B cell (primary cell): Measurements from ENCODE around the gene RAB3A. TPM values are rescaled to one million over a fixed set of nuclear protein-coding genes. Genes with fewer than 3 reads are reported as not detected.

Experiments
- ATAC-seq: fragments of 200-7000 bp; cut with Tn5 transposase; one replicate; pipeline ENCODE4 v1.10.0; 2021; ENCODE audit warnings: low read depth, mild to moderate bottlenecking, moderate number of reproducible peaks, moderate library complexity
- CTCF ChIA-PET: fragments of 350-600 bp; sonication (Branson Sonifier 250); formaldehyde crosslinking; loops from one replicate; lab custom pipeline; 2021; ENCODE audit warnings: antibody characterized with exemption, inconsistent platforms; lab: Charles Lee
- POLR2A ChIA-PET: fragments of 350-600 bp; sonication (Branson Sonifier 250); formaldehyde crosslinking; loops from one replicate; lab custom pipeline; 2021; ENCODE audit warnings: antibody characterized with exemption; lab: Charles Lee
- DNase-seq: peaks from one replicate; pipeline ENCODE4 v3.0.0; 2013
- H2AFZ ChIP-seq: 2 replicates; pipeline ENCODE4 v1.6.1; 2012; ENCODE audit warnings: mild to moderate bottlenecking, low read depth, low read length; ENCODE audit not compliant: insufficient read depth, poor library complexity, severe bottlenecking
- H3K27ac ChIP-seq, 2 donors: 1 replicate in 1 of 2; 2 replicates in 1 of 2; pipeline ENCODE4 v1.5.1; 2012 to 2013; ENCODE audit warnings: low read length in 2 of 2, mild to moderate bottlenecking in 2 of 2, moderate library complexity in 1 of 2
- H3K27me3 ChIP-seq, 4 experiments: fragments of 200-600 bp in 1 of 4; sonication (generic) in 1 of 4; replicated peaks in 1 of 4; 1 replicate in 2 of 4; 2 replicates in 2 of 4; pipeline versions ENCODE4 v1.6.1 to v1.7.0; 2013 to 2016; ENCODE audit warnings: low read length in 3 of 4, mild to moderate bottlenecking in 2 of 4, mixed read lengths in 1 of 4, moderate library complexity in 1 of 4; ENCODE audit not compliant: insufficient read depth in 4 of 4, control insufficient read depth in 3 of 4; ENCODE audit errors: control extremely low read depth in 1 of 4
- H3K36me3 ChIP-seq, 2 experiments: replicated peaks in 1 of 2; 1 replicate in 1 of 2; 2 replicates in 1 of 2; pipeline versions ENCODE4 v1.6.1 to v1.7.1; 2013; ENCODE audit warnings: low read length in 1 of 2; ENCODE audit not compliant: insufficient read depth in 2 of 2, control insufficient read depth in 1 of 2; ENCODE audit errors: control extremely low read depth in 1 of 2, extremely low read depth in 1 of 2
- H3K4me1 ChIP-seq, 2 donors: fragments of 200-600 bp in 1 of 2; sonication (generic) in 1 of 2; 1 replicate in 1 of 2; 2 replicates in 1 of 2; pipeline versions ENCODE4 v1.5.1 to v1.6.1; 2013 to 2017; ENCODE audit warnings: low read length in 2 of 2; ENCODE audit not compliant: control insufficient read depth in 2 of 2, insufficient read depth in 2 of 2
- H3K4me2 ChIP-seq: replicated peaks from 2 replicates; pipeline ENCODE3; 2012; ENCODE audit warnings: mild to moderate bottlenecking, low read depth, low read length; ENCODE audit not compliant: poor library complexity, severe bottlenecking
- H3K4me3 ChIP-seq, 5 experiments: fragments of 200-600 bp in 1 of 5; sonication (generic) in 1 of 5; 1 replicate in 3 of 5; 2 replicates in 2 of 5; pipeline versions ENCODE4 v1.5.1 to v1.7.0; 2011 to 2016; ENCODE audit warnings: low read length in 4 of 5, mild to moderate bottlenecking in 4 of 5, low read depth in 2 of 5, control low read depth in 1 of 5, moderate library complexity in 1 of 5; ENCODE audit not compliant: insufficient read depth in 1 of 5; ENCODE audit errors: control extremely low read depth in 1 of 5, extremely low read depth in 1 of 5
- H3K79me2 ChIP-seq: fragments of 200-600 bp; sonication (generic); one replicate; pipeline ENCODE4 v1.6.0; 2016; ENCODE audit warnings: low read length; ENCODE audit not compliant: control insufficient read depth, insufficient read depth
- H3K9ac ChIP-seq: fragments of 200-600 bp; sonication (generic); 2 replicates; pipeline ENCODE4 v1.6.1; 2017; ENCODE audit warnings: mild to moderate bottlenecking, low read length, moderate library complexity
- H3K9me3 ChIP-seq, 3 donors: one replicate each; pipeline versions ENCODE4 v1.6.1 to v1.7.1; 2013; ENCODE audit warnings: low read length in 2 of 3; ENCODE audit not compliant: control insufficient read depth in 2 of 3, insufficient read depth in 1 of 3; ENCODE audit errors: control extremely low read depth in 1 of 3
- H4K20me1 ChIP-seq: 2 replicates; pipeline ENCODE4 v1.6.0; 2012; ENCODE audit warnings: mild to moderate bottlenecking, low read length; ENCODE audit not compliant: insufficient read depth, control insufficient read depth, poor library complexity, severe bottlenecking
- H3K27ac Mint-ChIP-seq: one replicate; pipeline ENCODE4 v1.8.0; 2021; ENCODE audit warnings: mixed read lengths
- H3K27me3 Mint-ChIP-seq: one replicate; pipeline ENCODE4 v1.8.0; 2021; ENCODE audit warnings: mixed read lengths
- H3K4me1 Mint-ChIP-seq: one replicate; pipeline ENCODE4 v1.8.0; 2021; ENCODE audit warnings: mixed read lengths
- H3K4me3 Mint-ChIP-seq: one replicate; pipeline ENCODE4 v1.8.0; 2021; ENCODE audit warnings: mixed read lengths
- H3K9me3 Mint-ChIP-seq: one replicate; pipeline ENCODE4 v1.8.0; 2022; ENCODE audit warnings: mixed read lengths; ENCODE audit not compliant: insufficient read depth
- CTCF ChIP-seq: fragments of 200-600 bp; IDR thresholded peaks from one replicate; pipeline ENCODE4 v1.8.0; 2022; ENCODE audit warnings: antibody characterized with exemption, mild to moderate bottlenecking
- EZH2 ChIP-seq: IDR thresholded peaks from 2 replicates; pipeline ENCODE4 v1.6.1; 2012; ENCODE audit warnings: borderline replicate concordance, low read depth, mild to moderate bottlenecking, moderate library complexity, low read length; ENCODE audit not compliant: insufficient read depth, poor library complexity, severe bottlenecking
- WGBS: methylation state at CpG from one replicate; pipeline ENCODE4 v1.1.5; 2013; ENCODE audit warnings: missing lambda C conversion rate; ENCODE audit not compliant: insufficient coverage; 5-methylcytosine and 5-hydroxymethylcytosine counted together
- intact Hi-C: fragments of 100-400 bp; cut with micrococcal nuclease; formaldehyde crosslinking; loops from one replicate; pipeline ENCODE4 v1.10.0; 2022
- polyA plus RNA-seq: library from polyadenylated mRNA; depleted of rRNA; stranded (reverse); fragments of >200 nt; gene quantifications from 2 replicates; pipeline ENCODE4 v1.2.3, GENCODE V29; 2012
- total RNA-seq, 2 donors: library from RNA; stranded (reverse); fragments of 120-200 nt in 1 of 2; gene quantifications; 1 replicate in 1 of 2; 2 replicates in 1 of 2; pipeline versions ENCODE4 v1.2.3 to v1.2.4, GENCODE V29; 2013 to 2022

Gene RAB3A
- total and polyA plus RNA-seq, 2 donors (not counting 1 experiment from before 2014, with no cell fraction given) = 7.7 to 10.4 TPM

- H3K4me3 Mint-ChIP-seq = peak overlapping the region; percentile 75
- H3K36me3 ChIP-seq = peaks cover 11 to 43% of the 10 kb centered on the region in 2 experiments
- no peak for ATAC-seq
Observed at GRCh38 chr19:18179957-18180356, 23.9 kb downstream of the RAB3A start.

More at GRCh38 chr19:18179957-18180356, 23.9 kb downstream of the RAB3A start:
- no peak overlapping the region for H2AFZ ChIP-seq
- peak overlapping the region in 1 of 2 donors; percentile 21 for H3K27ac ChIP-seq
- no CpG with 5 or more reads among the region's 5 CpGs for WGBS
- no peak for TF ChIP-seq CTCF
- TF ChIP-seq EZH2 = no peak
- intact Hi-C loops = no loop called here
- H3K27me3 ChIP-seq = no peaks in the 10 kb centered on the region
- Mint-ChIP-seq H3K4me1 (peaks cover 54% of the 10 kb centered on the region), H3K9me3 (no peaks in the 10 kb centered on the region), H3K27ac (peak overlapping the region; percentile 90), H3K27me3 (no peaks in the 10 kb centered on the region)
- peak overlapping the region; percentile 40 for H3K4me2 ChIP-seq
- peaks cover 52 to 62% of the 10 kb centered on the region in 2 donors for H3K4me1 ChIP-seq
- H4K20me1 ChIP-seq = peaks cover 29% of the 10 kb centered on the region
- ChIA-PET POLR2A (interaction anchor here (0.7 to 5.1 kb wide), 7 partner anchors 7 to 156 kb away, joined by 3 to 64 read pairs (median 7); partner anchors contain the start of gene MPV17L2), CTCF (interaction anchor here (0.7 to 3.9 kb wide), 8 partner anchors 9 to 209 kb away, joined by 3 to 32 read pairs (median 7); no protein-coding TSS in a partner anchor)
- H3K79me2 ChIP-seq = peaks cover 33% of the 10 kb centered on the region
- H3K9ac ChIP-seq = no peak overlapping the region
- peaks cover 0 to 9% (median 0%) of the 10 kb centered on the region in 3 donors for H3K9me3 ChIP-seq
- DNase-seq = peak; percentile 55
- H3K4me3 ChIP-seq = no peak overlapping the region
